ENCODE results near the gene FGF18. TPM values are rescaled to one million over a fixed set of nuclear protein-coding genes. Genes with fewer than 3 reads are reported as not detected.
A peak's percentile ranks its signal among the peaks of the same experiment; 100 is the strongest.

FGF18 gene
- total and polyA plus RNA-seq, 10 of the 15 experiments (the other 5 are each of a cell fraction or from before 2014, with no cell fraction given): 0.03 to 0.10 (median 0.06) TPM; not detected in 5

Small RNA genes within 50 kb of the gene (microRNA-seq; reads per million reads assigned to microRNA genes)
- gene MIR3912: 0.56 reads per million

Small RNA genes within 50 kb of the gene (small RNA-seq; reads per million reads assigned to genes)
- 4.4 reads per million, percentile 85 among the genes with 10 or more reads in this experiment for gene MIR3912

Other genes starting within 250 kb of the FGF18 start
- not detected in 2 replicates for gene TLX3, start 110.4 kb upstream of the FGF18 start, total RNA-seq (2014; rRNA removed)
- not detected in 2 replicates for gene TLX3, start 110.4 kb upstream of the FGF18 start, total RNA-seq (2014; rRNA removed; fragmentation: Illumina TruSeq; extraction: Trizol)
- not detected in 2 replicates for gene TLX3, start 110.4 kb upstream of the FGF18 start, total RNA-seq (2021)
- gene TLX3, start 110.4 kb upstream of the FGF18 start, polyA plus RNA-seq (2011; rRNA removed): not detected in 2 replicates
- gene TLX3, start 110.4 kb upstream of the FGF18 start, polyA plus RNA-seq (2014; fragmentation: Illumina TruSeq; extraction: Trizol): not detected in 2 replicates
- gene TLX3, start 110.4 kb upstream of the FGF18 start, polyA plus RNA-seq (2014; fragmentation: Nextera tagmentation; extraction: Ambion mirVana): not detected
- not detected in 2 replicates for gene TLX3, start 110.4 kb upstream of the FGF18 start, polyA plus RNA-seq (2014; rRNA removed)
- gene TLX3, start 110.4 kb upstream of the FGF18 start, polyA plus RNA-seq (2016; fragmentation: Nextera tagmentation; extraction: Ambion mirVana): not detected
- gene NPM1, start 31.8 kb upstream of the FGF18 start, total RNA-seq (2014; rRNA removed): 2,837 and 2,926 TPM in 2 replicates
- gene NPM1, start 31.8 kb upstream of the FGF18 start, total RNA-seq (2014; rRNA removed; fragmentation: Illumina TruSeq; extraction: Trizol): 5,396 and 5,466 TPM in 2 replicates
- gene NPM1, start 31.8 kb upstream of the FGF18 start, total RNA-seq (2021): 2,607 and 2,609 TPM in 2 replicates
- 2,896 and 3,056 TPM in 2 replicates for gene NPM1, start 31.8 kb upstream of the FGF18 start, polyA plus RNA-seq (2011; rRNA removed)
- gene NPM1, start 31.8 kb upstream of the FGF18 start, polyA plus RNA-seq (2014; fragmentation: Illumina TruSeq; extraction: Trizol): 4,943 and 8,358 TPM in 2 replicates
- gene NPM1, start 31.8 kb upstream of the FGF18 start, polyA plus RNA-seq (2014; fragmentation: Nextera tagmentation; extraction: Ambion mirVana): 1,000 to 10,000 TPM; 3,742 to 5,105 TPM
- gene NPM1, start 31.8 kb upstream of the FGF18 start, polyA plus RNA-seq (2014; rRNA removed): 2,295 and 2,497 TPM in 2 replicates
- gene NPM1, start 31.8 kb upstream of the FGF18 start, polyA plus RNA-seq (2016; fragmentation: Nextera tagmentation; extraction: Ambion mirVana): 1,000 to 10,000 TPM; 1,843 to 2,046 TPM